Caki2 (cell line): Measurements from ENCODE around the gene CDH5. TPM values are rescaled to one million over a fixed set of nuclear protein-coding genes. Genes with fewer than 3 reads are reported as not detected.
A peak's percentile ranks its signal among the peaks of the same experiment; 100 is the strongest.

Experiments
- DNase-seq: peaks from one replicate; pipeline ENCODE4 v3.0.0-alpha.2; 2015; ENCODE audit warnings: low read depth
- in situ Hi-C: cut with HindIII; loops from 2 replicates; pipeline ENCODE4 v1.10.0; 2016; ENCODE audit warnings: low sequenced_read_pairs, low pct_unique_long_range_greater_than_20kb, mixed read lengths
- total RNA-seq: library from RNA; depleted of rRNA; stranded (reverse); fragments of >200 nt; shearing (Covaris generic); gene quantifications from 2 replicates; pipeline ENCODE4 v1.2.3, GENCODE V29; 2014; ENCODE audit warnings: low replicate concordance

The CDH5 gene
- total RNA-seq, 1 experiment from 2014 or later = not detected

DNA sequence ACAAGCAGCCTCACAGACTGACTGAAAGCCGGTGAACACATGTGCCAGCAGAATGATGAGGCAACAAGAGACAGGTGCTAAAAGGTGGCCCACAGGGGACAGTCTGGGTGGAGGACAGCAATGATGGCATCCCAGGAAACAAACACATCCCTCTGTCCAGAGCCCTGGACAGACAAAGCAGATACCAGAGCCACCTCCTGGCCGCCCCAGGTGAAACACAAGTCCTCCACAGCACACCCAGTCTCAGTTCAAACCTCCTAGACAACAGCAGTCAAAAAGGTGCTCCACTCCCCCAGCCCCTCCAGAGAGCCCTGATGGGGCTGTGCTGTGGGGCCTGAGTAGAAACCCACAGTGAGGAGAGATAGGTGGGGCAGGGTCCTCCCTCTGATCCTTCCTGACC is 20.3 kb upstream of the CDH5 start:
- no peak for DNase-seq
- in situ Hi-C loops = no loop called here

DNA sequence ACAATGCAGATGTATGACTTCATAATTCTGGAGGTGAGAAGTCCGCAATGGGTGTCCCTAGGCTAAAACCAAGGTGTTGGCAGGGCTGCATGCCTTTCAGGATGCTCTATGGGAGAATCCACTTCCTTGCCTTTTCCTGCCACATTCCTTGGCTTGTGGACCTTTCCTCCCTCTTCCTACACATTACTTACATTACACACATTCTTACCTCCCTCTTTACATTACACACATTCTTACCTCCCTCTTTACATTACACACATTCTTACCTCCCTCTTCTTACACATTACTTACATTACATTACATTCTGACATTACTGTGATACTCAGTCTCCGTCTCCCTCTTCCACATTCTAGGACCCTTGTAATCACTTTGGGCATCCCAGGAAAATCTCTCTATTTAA is 14.2 kb upstream of the CDH5 start:
- in situ Hi-C loops = no loop called here

DNA sequence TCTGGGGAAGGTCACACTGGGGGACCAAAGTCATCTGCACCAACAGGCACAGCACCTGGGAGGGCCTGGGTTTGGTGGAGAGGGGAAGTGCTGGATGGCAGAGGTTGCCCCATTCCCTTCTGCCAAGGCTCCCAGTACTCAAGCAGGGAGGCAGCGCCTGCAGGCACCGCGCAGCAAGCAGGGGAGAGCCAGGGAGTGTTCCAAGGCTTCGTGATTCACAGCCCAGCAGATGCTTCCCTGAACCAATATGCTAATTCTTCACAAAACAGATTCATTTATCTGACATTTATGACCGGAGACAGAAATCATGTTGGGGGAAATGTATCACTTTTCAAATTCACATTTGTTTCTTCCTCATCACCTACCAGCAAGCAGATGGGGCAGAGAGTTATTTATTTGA is 13.4 kb upstream of the CDH5 start:
- in situ Hi-C loops = no loop called here
- DNase-seq = no peak

More for the DNA sequence above, 14.2 kb upstream of the CDH5 start:
- DNase-seq = no peak

DNA sequence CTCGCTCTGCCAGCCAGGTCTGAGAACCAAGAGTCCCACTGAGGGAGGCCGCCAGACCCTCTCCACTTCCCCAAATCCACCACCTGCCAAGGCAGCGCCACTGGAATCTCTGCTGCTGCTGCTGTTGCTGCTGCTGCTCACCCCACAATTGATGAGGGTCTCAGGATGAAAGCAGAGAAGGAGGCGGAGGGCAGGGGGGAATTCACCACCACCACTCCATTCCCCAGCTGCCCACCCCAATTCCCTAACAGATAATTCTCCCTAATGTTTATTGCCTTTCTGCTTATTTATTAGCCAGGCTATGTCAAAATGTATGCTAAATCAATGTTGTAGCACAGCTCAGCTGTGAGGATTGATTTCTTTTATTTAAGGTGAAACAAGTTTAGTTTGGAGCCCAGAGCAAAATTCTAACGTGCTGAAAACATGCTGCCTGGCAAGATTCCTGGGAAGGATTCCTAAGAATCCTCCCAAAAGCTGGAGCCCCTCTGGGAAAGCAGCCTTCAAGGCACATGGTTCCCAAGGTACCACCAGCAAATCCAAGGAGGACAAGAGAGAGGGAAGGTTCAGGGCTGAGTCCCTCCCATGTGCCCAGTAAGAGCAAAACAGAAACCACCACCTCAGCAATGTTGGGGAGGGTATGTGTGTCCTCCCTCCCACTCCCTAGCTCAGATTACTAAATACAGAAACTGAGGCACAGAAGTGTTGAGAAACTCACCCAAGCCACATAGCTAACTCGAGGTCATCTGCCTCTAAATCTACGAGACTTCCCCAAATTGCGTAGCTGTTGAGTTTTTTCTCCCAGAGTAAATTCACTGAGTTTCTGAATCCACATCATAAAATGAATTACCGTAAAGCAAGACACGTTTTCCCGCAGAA is 12.2 kb upstream of the CDH5 start:
- DNase-seq = no peak
- in situ Hi-C loops = no loop called here

DNA sequence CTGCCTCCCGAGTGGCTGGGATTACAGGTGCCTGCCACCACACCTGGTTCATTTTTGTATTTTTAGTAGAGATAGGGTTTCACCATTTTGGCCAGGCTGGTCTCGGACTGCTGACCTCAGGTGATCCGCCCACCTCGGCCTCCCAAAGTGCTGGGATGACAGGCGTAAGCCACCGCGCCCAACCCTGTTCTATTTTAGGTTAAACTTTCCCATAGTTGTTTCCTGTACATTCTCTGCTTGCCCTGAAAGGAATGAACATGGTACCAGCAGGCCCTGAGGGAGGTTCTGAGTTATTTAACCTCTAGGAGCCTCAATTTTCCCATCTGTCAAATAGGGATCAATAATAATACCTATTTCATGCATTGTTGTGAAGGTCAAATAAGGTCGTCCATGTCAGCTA is 11.0 kb upstream of the CDH5 start:
- in situ Hi-C loops = no loop called here
- DNase-seq = no peak

DNA sequence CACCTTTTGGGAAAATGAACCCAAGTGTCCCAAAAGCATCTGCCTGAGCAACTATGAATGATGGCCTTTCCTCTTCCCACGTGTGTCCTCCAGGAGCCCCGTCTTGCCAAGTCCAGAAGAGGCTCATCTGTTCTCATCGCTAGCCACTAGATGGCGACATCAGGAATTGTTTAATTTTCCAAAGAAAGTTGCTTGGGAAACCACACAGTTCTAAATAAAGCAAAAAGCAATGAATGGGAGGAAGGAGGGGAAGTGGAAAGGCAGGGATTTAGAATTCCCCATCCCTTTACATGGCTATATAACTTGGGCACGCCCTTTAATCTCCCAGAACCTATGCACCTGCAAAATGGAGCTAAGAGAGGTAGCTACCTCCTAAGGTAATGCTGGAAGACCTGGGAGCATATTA is 9.0 kb upstream of the CDH5 start:
- DNase-seq = peak; percentile 65
- in situ Hi-C loops = no loop called here

DNA sequence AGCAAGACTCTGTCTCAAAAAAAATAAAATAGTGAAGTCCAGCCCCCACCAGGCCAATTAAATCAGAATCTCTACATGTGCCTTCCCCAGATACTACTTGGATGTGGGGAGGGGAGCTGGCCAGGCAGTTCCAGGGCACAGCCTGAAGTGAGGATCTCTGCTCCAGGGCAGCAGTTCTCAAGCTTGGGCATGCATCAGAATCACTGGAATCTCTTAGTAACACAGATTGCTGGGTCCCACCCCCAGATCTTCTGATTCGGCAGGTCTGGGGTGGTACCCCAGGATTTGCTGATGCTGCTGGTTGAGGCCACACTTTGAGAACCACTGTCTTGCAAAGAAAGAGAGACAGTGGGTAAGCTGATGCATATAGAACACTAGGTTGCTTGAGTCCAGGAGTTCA is 8.3 kb upstream of the CDH5 start:
- no peak for DNase-seq
- in situ Hi-C loops = no loop called here

DNA sequence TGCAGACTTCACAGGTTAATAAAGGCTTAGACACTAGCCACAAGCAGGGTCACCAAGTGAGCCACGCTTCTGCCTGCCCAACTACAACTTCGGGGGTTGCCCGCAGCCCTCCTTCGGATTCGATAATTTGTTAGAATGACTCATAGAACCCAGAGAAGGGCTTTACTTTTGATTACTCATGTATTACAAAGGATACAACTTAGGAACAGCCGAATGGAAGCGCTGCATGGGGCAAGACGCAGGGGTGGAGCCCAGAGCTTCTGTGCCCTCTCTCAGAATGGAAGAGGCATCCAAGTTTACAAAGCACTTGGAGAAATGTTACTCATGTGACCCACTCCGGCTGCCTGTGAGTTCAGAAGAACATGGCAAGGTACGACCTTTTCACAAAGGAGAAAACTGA is 7.5 kb upstream of the CDH5 start:
- no peak for DNase-seq
- in situ Hi-C loops = no loop called here

DNA sequence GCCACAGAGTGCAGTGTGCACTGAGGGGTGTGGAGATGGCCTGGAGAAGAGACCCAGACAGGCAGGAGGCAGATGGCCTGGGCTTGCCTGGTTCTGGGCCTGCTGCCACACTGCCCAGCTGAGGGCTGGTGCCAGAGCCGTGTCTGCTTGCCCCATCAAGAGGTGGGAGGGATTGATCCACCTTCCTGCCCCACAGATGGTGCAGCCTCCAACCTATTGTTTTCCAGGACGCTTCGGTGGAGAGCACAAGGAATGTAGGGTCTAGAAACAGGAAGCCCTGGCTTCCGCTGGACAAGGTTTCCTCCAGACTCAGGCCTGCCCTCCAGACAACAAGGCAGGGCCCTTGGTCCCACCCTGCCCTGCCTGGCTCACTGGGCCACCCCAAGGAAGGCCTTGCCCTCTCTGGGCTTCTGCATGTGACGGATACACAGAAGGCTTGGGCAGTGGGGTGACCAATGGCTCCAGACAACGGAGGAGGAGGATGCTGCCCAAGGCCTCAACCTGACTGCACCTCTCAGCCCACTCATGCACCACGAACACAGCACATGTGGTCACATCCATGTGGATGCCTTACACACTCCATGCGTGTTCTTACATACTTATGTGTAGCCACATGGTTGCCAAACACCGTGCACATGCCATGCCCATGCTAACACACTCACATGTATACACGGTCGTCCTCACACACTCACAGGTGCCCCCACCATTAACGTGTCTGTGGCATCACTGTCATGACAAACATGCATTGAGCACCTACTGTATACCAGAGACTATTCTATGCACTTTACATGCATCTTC is 6.5 kb upstream of the CDH5 start:
- in situ Hi-C loops = no loop called here
- no peak for DNase-seq

DNA sequence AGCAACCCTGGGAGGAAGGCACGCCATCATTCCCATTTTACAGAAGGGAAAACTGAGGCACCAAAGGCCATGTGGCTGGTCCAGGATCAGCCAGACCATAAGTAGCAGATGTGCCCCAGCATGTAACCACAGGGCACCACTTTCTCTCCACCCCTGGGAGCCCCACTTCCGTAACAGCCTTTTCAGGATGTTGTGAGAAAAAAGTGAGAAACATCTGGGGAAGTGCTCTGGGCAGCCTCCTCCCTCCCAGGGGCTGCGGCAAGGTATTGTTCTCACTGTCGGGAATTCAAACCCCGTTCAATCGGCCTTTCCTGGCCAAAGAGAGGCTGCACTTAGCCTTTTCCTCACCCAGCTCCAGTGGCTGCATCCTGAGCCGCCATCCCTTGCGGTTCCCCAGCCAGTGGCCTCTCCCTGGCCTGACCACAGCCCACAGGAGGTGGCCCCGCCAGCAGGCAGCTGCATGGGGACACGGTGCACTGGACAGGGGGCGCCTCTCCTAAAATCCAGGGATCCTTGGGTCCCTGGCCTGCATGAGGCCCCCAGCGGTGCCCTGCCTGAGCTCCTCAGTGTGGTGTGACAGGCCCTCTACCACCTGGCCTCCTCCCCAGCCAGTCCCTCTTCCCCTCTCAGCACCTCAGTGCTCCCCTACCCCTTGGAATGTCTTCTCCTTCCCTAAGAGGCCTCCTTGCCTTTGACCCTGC is 5.7 kb upstream of the CDH5 start:
- DNase-seq = no peak
- in situ Hi-C loops = no loop called here

DNA sequence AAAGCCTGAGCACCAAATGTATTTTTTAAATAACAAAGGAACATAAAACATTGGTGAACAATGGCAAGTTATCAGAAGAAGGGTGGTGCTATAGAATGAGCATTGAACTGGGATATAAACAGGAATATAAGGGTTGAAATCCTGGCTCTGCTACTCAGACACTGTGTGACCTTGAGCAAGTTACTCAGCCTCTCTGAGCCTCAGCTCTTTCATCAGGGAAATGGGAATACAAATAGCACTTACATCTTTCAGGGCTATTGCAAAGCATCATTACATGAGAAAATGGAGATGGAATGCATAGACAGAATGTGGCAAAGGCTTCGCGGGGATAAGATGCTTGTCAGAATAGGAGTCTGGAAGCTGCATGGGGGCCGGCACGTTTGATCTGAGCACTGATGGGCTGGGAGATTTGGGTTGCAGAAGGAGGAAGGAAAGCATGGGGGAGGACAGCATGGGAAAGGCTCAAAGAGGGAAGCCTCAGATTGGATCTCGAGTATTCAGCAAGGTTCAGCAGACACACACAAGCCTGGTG is 4.8 kb upstream of the CDH5 start:
- in situ Hi-C loops = no loop called here
- no peak for DNase-seq

DNA sequence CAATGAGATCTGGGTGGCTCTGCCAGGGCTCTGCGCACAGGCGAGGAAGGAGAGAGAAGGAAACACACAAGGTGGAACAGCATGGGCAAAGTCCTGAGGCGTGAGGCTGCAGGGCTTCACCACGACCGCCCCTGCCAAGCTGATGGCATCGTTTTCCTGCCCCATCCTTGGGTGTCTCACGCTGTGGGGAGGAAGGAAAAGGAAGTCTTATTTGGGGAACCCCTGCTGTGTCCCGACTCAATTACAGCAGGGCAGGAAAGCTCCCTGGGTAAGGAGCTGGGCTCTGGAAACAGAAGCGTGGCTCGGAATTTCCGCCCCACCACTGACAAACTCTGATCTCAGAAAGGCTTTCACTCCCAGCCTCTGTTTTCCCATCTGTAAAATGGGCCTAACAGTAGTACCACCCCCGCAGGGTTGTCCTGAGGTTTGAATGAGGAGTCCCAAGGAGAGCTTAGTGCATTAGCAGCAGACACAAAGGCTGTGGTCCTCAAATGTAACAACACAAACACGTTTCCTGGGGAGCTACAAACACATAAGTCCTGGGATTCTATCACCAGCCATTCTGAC is 3.2 kb upstream of the CDH5 start:
- no peak for DNase-seq
- in situ Hi-C loops = no loop called here

DNA sequence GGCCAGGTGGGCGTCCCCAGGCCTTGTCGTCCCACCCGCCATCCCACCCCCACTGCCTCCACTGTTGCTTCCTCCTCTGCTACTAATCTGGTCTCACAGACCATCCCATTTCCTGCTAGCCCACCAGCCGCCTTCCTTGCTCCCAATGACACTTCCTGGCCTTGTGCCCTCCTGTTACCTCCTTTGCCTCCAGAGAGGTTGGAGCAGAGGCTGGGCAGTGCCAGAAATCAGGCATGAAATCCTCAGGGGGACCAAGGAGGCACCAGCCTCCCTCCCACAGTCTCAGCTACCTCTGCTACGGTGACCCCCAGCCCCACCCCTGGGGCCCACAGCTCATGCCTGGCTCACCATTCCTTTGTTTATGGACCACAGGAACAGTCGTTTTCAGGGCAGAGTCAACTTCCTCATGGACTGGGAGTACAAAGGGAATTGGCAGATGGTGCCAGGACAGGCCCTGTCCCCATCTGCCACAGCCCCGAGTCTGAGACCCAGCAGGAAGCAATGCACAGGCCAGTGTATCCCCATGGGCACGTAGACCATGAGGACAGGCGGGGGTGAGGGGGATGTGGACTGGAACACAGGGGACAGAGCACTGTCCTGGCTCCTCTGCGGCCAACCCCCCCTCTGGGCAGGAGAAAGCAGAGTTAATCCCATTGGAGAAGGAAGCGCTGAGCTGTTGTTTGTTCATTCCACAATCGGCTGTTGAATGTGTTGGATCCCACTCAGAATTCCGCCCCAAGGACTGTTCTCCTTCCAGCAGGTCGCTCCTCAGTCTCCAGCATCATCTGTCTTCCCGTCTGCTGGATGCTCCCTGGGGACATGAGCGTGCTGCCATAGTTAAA is 2.2 kb upstream of the CDH5 start:
- DNase-seq = no peak
- in situ Hi-C loops = no loop called here

DNA sequence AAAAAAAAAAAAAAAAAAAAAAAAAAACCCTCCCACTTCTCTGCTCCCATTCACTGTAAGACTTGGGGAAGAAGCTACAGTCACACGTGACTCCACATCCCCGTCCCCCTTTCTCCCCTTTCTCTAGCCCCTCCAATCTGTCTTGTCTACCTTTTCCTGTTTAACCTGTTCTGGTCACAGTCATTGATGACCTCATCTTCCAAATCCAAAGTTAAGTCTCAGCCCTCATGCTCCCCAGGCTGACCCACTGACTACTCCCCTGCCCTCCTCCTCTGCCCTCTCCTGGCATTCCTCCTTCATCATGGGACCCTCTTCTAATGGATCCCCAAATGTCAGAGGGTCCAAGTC is 1.6 kb upstream of the CDH5 start:
- in situ Hi-C loops = no loop called here
- DNase-seq = no peak

DNA sequence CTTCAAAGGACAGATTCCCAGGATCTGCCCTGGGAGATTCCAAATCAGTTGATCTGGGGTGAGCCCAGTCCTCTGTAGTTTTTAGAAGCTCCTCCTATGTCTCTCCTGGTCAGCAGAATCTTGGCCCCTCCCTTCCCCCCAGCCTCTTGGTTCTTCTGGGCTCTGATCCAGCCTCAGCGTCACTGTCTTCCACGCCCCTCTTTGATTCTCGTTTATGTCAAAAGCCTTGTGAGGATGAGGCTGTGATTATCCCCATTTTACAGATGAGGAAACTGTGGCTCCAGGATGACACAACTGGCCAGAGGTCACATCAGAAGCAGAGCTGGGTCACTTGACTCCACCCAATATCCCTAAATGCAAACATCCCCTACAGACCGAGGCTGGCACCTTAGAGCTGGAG is 840 bp upstream of the CDH5 start:
- DNase-seq = no peak

DNA sequence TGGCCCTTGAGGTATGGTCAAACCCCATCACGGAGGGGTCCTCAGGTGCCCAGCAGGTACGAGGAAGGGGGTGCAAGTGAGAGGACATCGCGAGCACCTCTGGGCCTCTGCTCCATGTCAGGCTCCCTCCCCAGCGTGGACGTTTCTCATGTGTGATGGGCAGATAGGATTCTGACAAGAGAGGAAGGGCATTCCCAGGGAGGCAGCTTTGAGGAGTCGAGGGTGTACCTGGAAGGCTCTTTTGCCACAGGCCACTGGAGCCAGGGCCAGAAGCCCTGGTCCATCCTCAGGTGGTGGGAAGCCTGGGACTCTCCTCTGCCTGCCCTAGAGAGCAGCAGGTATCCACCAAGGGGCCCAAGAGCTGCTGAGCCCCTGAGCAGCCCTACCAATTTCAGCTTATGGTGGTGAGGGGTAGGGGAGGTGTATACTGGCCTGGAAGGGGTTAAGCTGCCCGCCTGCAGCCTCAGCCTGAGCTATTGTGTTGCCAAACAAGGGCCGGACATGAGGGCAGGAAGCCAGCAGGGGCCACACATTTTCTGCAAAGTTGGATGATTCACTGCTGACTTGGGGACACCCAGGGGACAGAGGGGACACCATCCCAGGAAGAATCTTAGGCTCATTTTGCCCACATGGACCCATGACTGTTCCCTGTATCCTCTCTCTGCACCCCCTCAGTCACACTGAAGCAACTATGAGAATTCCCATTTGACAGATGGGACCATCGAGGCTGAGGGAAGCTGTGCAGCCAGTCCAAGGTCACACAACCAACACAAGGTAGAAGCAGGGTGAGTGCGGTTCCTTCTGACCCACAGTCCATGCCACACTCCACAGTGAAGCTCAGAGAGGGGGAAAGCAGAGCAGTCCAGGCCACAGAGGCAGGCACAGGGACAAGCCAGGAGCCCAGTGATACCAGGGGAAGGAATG is 1.7 kb downstream of the CDH5 start:
- DNase-seq = no peak
- in situ Hi-C loops = no loop called here

More for the DNA sequence above, 840 bp upstream of the CDH5 start:
- in situ Hi-C loops = no loop called here

DNA sequence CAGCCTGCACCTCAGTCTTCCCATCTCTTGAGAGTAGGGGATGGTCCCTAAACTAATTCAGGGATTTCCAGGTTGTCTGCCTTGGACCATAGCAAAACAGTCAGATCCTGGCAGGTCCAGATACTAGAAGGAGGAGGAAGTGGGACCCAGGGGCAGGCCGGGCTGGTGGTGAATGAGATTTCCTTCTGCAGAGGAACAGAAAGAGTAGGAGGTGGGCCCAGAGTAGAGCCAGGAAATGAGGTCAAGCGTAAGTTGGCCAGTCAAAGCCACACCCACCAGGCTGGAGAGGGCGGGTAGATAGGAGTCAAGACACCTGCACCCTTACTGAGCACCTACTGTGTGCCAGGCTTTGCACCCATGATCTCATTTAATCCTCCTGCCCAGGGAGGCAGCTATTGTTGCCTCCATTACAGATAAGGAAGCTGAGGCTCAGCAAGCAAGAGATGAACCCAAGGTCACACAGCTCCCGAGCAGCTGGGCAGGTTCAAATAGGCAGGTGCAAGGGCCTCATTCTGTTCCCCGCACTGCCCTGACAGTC is 2.6 kb downstream of the CDH5 start:
- DNase-seq = no peak
- in situ Hi-C loops = no loop called here
